Calu3 (cell line): ENCODE measurements around the gene CXCR2. TPM values are rescaled to one million over a fixed set of nuclear protein-coding genes. Genes with fewer than 3 reads are reported as not detected.
"Not testable (repeated sequence)": the region's sequence is repeated elsewhere in the genome, so short reads cannot be mapped to it uniquely, and the experiment has no call there.

ENCODE experiments used
- BruUV-seq: library from RNA; stranded (reverse); fragments of 400-500 nt; replicated peaks from 2 replicates; lab custom pipeline; 2021; lab: Mats Ljungman, UMichigan
- CTCF ChIA-PET: fragments of 300-600 bp; sonication (Branson Sonifier 250); formaldehyde crosslinking; loops from one replicate; lab custom pipeline; 2022; ENCODE audit warnings: antibody characterized with exemption; lab: Charles Lee
- DNase-seq: peaks from one replicate; pipeline ENCODE4 v3.0.0; 2022
- H3K27ac Mint-ChIP-seq: one replicate; pipeline ENCODE4 v1.8.0; 2022; ENCODE audit warnings: mixed read lengths; ENCODE audit not compliant: unreplicated experiment
- H3K27me3 Mint-ChIP-seq: one replicate; pipeline ENCODE4 v1.8.0; 2022; ENCODE audit warnings: mixed read lengths; ENCODE audit not compliant: unreplicated experiment
- H3K36me3 Mint-ChIP-seq: one replicate; pipeline ENCODE4 v1.8.0; 2022; ENCODE audit warnings: mild to moderate bottlenecking, moderate library complexity, mixed read lengths; ENCODE audit not compliant: insufficient read depth, unreplicated experiment
- H3K4me1 Mint-ChIP-seq: one replicate; pipeline ENCODE4 v1.8.0; 2022; ENCODE audit warnings: mild to moderate bottlenecking, low read depth, mixed read lengths; ENCODE audit not compliant: unreplicated experiment
- H3K4me3 Mint-ChIP-seq: one replicate; pipeline ENCODE4 v1.8.0; 2022; ENCODE audit warnings: mild to moderate bottlenecking, low read depth, moderate library complexity, mixed read lengths; ENCODE audit not compliant: unreplicated experiment
- H3K9me3 Mint-ChIP-seq: one replicate; pipeline ENCODE4 v1.8.0; 2022; ENCODE audit warnings: low read depth, mixed read lengths; ENCODE audit not compliant: unreplicated experiment
- CTCF ChIP-seq: fragments of 200-600 bp; IDR thresholded peaks from one replicate; pipeline ENCODE4 v1.8.0; 2022; ENCODE audit warnings: antibody characterized with exemption; ENCODE audit not compliant: unreplicated experiment
- intact Hi-C: fragments of 100-400 bp; cut with micrococcal nuclease; formaldehyde crosslinking; loops from one replicate; pipeline ENCODE4 v1.10.0; 2022; ENCODE audit not compliant: unreplicated experiment
- total RNA-seq: library from RNA; stranded (reverse); gene quantifications from 2 replicates; pipeline ENCODE4 v1.2.3, GENCODE V29; 2022

CXCR2 gene
- total RNA-seq, 1 experiment from 2014 or later = not detected

GRCh38 chr2:218097975-218098374 is 27.9 kb upstream of the CXCR2 start:
- no peak for TF ChIP-seq CTCF
- peaks cover 33% of the 10 kb centered on the region for H3K27me3 Mint-ChIP-seq
- H3K27ac Mint-ChIP-seq = no peak overlapping the region
- DNase-seq = no peak
- intact Hi-C loops = no loop called here
- no peak overlapping the region for H3K4me3 Mint-ChIP-seq
- peaks cover 8% of the 10 kb centered on the region for H3K9me3 Mint-ChIP-seq
- peaks cover 13% of the 10 kb centered on the region for H3K4me1 Mint-ChIP-seq
- BruUV-seq = no TSS peak
- H3K36me3 Mint-ChIP-seq = no peaks in the 10 kb centered on the region
- CTCF ChIA-PET = no interaction called here

GRCh38 chr2:218108834-218109233 is 17.0 kb upstream of the CXCR2 start:
- intact Hi-C loops, H3K27ac Mint-ChIP-seq, H3K4me3 Mint-ChIP-seq, DNase-seq, H3K9me3 Mint-ChIP-seq, BruUV-seq, H3K36me3 Mint-ChIP-seq: not testable (repeated sequence)
- Mint-ChIP-seq H3K27me3 (peaks cover 61% of the 10 kb centered on the region), H3K4me1 (peaks cover 11% of the 10 kb centered on the region)
- CTCF ChIA-PET = interaction anchor here (0.7 kb wide), 1 partner anchor 28 kb away, joined by 3 read pairs; no protein-coding TSS in a partner anchor

GRCh38 chr2:218121789-218122188 is 4.0 kb upstream of the CXCR2 start:
- CTCF ChIA-PET, H3K9me3 Mint-ChIP-seq, H3K4me1 Mint-ChIP-seq, DNase-seq, BruUV-seq, H3K4me3 Mint-ChIP-seq, H3K36me3 Mint-ChIP-seq, intact Hi-C loops, H3K27ac Mint-ChIP-seq: not testable (repeated sequence)
- peaks cover 75% of the 10 kb centered on the region for H3K27me3 Mint-ChIP-seq

GRCh38 chr2:218122286-218122685 is 3.5 kb upstream of the CXCR2 start:
- CTCF ChIA-PET, H3K27ac Mint-ChIP-seq, H3K9me3 Mint-ChIP-seq, DNase-seq, intact Hi-C loops, H3K36me3 Mint-ChIP-seq, H3K4me3 Mint-ChIP-seq, H3K4me1 Mint-ChIP-seq, BruUV-seq: not testable (repeated sequence)
- H3K27me3 Mint-ChIP-seq = peaks cover 75% of the 10 kb centered on the region

- no peak for TF ChIP-seq CTCF
- Mint-ChIP-seq H3K9me3 (peaks cover 2% of the 10 kb centered on the region), H3K4me1 (no peaks in the 10 kb centered on the region), H3K27me3 (peaks cover 80% of the 10 kb centered on the region), H3K27ac (no peak overlapping the region), H3K4me3 (no peak overlapping the region), H3K36me3 (no peaks in the 10 kb centered on the region)
- intact Hi-C loops = no loop called here
- no peak for DNase-seq
- CTCF ChIA-PET = no interaction called here
- BruUV-seq = no TSS peak
These were observed 1.8 kb upstream of the CXCR2 start for GRCh38 chr2:218123986-218124385.

- no peak overlapping the region for H3K4me3 Mint-ChIP-seq
- H3K9me3 Mint-ChIP-seq = peaks cover 2% of the 10 kb centered on the region
- TF ChIP-seq CTCF = no peak
- no peaks in the 10 kb centered on the region for H3K36me3 Mint-ChIP-seq
- H3K4me1 Mint-ChIP-seq = no peaks in the 10 kb centered on the region
- CTCF ChIA-PET = no interaction called here
- intact Hi-C loops = no loop called here
- no peak for DNase-seq
- peaks cover 79% of the 10 kb centered on the region for H3K27me3 Mint-ChIP-seq
- BruUV-seq = no TSS peak
- no peak overlapping the region for H3K27ac Mint-ChIP-seq
These were observed 733 bp upstream of the CXCR2 start for GRCh38 chr2:218125095-218125494.
